ENCODE results near the gene DZIP1L.
A peak's percentile ranks its signal among the peaks of the same experiment; 100 is the strongest.

DNA sequence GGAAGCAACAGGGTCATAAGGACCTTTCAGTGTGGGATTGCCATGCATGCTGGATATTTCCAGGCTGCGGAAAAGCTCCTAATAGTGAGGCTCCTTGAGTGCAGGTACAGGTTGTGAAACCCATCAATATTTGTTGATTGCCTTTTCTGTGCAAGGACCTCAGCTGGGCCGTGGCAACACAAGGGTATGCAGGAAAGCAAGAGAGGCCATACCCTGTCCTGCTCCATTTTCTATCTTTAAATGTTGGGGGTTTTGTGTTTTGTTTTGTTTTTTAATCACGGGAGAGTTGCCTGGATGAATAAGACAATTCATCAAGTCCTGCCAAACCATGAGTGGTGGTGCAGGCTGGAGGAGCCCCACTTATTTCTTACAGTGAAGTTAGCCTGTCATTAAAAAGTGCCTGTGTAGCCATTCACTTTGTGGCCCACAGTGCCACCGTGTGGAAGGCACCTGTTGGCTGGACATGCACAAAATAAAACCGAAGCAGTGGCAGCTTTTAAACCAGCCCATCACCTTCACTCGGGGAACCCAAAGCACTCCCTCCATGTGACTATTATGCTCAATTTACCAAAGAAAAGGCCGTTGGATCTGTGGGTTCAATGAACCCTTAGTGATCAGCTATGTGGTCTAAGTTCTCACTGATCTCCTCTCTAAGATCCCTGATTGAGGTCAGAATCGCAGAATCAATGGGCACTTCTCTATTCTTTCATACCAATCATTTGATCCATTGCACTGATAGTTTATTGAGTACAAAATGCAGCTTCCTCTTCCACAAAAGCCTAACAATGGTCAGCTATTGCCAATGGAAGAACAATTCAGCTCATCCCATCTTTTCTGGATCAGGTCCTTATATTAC, 63.2 kb downstream of the DZIP1L start:
- TF ChIP-seq POLR2A (IDR thresholded peaks at IDR 0.05): no peak
- TF ChIP-seq, protein P1, sequence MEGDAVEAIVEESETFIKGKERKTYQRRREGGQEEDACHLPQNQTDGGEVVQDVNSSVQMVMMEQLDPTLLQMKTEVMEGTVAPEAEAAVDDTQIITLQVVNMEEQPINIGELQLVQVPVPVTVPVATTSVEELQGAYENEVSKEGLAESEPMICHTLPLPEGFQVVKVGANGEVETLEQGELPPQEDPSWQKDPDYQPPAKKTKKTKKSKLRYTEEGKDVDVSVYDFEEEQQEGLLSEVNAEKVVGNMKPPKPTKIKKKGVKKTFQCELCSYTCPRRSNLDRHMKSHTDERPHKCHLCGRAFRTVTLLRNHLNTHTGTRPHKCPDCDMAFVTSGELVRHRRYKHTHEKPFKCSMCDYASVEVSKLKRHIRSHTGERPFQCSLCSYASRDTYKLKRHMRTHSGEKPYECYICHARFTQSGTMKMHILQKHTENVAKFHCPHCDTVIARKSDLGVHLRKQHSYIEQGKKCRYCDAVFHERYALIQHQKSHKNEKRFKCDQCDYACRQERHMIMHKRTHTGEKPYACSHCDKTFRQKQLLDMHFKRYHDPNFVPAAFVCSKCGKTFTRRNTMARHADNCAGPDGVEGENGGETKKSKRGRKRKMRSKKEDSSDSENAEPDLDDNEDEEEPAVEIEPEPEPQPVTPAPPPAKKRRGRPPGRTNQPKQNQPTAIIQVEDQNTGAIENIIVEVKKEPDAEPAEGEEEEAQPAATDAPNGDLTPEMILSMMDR (IDR thresholded peaks at IDR 0.05): peak in 1 of 3 donors; percentile 10
